HG03432 (cell line): ENCODE results near the gene LY6G6C.

Source experiments
- ATAC-seq: cut with Tn5 transposase; IDR thresholded peaks from one replicate; pipeline ENCODE4 v1.9.1; 2021; ENCODE audit warnings: mild to moderate bottlenecking, moderate library complexity; ENCODE audit not compliant: unreplicated experiment

LY6G6C gene

DNA sequence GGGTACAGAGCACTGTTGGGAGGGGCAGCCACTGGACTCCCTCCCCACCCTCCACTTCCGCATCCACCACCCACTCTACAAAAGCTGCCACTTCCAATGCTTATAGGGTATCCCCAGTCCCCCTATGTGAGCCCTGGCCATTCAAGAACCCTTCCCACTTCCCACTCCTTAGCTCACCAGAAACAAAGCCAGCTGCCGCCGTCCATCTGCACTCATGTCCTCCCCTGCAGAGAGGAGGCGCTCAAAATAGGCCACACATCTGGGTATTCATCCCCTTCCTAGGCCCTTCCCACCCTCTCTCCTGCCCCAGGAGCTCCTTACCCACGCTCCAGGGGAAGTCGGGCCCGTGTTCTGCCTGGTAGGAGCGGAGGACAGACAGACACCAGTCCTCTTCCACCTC, 34.2 kb downstream of the LY6G6C start:
- ATAC-seq: no peak

DNA sequence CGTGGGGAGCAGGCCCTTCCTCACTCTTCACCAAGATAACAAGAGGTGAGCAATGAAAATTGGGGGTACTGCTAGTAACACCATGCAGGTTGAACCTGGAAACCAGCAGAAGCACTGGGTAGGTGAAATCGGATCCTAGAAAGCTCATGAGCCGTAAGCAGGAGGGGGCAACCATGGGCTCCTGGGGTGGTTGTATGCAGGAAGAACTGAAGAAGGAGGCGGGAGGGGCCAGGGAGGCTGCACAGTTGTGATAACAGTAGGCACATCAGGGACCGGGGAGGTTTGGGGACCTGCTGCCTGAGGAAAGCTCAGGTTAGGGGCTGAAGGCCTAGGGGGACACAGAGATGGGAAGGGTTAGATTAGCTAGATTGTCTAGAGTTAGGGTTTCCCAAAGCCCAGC, 35.1 kb downstream of the LY6G6C start:
- no peak for ATAC-seq

DNA sequence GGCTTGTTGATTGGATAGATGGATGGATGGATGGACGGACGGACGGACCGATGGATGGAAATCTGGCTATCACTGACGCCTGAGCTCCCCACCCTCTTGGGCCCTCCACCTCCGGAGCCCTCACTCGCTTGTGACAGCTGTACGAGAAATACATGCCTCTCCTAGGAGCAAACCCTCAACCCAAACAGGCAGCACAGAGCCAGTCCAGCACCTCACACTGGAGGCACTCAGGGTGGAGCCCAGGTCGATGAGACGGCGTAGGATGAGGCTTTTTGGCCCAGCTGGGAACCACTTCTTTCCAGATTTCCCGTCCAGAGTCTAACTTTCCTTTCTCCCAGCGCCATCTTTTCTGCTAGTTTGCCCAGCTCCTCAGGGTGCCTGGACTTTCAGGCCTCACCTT, 38.0 kb downstream of the LY6G6C start:
- ATAC-seq: no peak

DNA sequence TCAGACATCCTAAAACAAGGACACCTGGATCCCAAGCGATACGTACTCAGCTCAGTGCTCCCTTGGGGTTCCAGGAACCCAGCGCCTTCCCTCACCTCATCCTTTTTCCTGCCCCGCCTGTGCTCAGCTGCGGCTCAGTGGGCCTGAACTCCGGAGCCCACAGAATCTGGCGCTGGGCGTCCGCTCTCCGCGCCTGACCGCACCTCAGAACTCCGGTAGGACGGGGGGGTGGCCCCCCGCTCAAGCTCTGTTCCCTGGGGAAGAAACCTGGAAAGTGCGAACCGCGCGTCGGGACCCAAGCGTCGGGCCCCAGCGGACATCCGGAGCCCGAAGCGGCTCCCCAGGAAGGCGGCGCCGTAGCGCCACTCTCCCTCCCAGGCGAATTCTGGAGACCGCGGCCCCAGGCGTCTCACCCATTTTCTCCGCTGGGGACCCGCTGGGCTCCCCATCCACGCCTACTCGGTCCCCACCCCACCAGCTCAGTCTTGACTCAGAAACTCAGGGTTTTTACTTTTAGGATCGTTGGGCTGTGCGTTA, 40.3 kb downstream of the LY6G6C start:
- ATAC-seq: no peak

DNA sequence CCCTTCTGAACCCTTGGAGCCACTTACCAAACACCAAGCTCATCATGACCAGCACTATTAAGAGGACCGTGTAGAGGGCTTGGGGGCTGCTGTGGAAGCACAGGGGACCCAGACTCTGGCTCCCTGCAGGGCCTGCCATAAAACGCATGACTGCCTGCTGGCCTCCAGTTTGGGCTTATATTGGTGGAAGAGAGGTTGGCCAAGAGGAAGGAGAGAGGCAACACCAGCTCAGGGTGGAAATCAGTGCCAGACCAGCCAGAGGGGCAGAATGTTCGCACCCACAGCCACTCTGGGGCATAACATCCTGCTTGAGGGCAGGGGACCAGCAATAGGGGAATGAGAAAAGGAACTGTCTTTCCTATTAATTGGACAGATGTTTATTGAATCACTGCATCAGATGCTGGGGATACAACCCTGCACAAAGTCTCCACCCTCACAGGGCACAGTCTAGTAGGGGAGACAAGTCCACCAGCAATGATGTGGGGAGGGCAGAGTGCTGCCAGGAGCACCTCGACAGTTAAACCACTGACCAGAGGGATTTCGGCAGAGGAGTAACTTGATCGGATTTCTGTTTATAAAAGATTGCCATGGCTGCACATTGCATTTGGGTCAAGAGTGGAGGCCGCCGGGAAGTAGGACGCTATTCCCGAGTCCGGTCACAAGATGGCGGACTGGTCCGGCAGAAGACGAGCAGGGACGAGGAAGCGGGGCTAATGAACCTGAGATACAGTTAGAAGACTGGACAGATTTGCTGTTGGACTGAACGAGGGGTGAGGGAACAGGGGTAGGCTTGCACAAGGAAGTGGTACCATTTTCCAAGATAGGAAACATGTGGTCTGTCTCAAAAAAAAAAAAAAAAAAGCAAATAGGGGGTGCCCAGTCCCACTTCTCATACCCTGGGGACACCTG, 41.1 kb downstream of the LY6G6C start, which contains the start of gene LY6G5C:
Gene LY6G5C, minus strand, starts transcription at position 842 of the 909 bp plus-strand sequence. Its CDS starts 694 bp downstream, at position 148.
- no peak for ATAC-seq

DNA sequence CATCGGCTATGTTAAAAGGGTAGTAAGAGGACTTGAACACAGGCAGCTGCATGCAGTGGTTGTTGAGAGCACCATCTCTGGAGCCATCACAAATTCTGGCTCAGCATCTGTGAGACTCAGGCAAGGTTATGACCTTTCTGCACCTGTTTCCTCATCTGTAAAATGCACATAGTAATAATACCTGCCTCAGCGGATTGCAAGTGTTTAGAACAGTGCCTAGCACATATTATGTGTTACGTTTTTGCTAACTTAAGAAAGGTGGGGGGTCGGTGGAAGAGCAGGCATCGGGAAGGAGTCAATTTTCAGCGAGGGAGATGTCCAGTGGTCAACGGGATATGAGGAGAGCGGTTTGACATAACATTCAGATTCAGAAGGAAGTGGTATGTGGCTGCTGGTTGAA, 43.6 kb downstream of the LY6G6C start:
- ATAC-seq: no peak

DNA sequence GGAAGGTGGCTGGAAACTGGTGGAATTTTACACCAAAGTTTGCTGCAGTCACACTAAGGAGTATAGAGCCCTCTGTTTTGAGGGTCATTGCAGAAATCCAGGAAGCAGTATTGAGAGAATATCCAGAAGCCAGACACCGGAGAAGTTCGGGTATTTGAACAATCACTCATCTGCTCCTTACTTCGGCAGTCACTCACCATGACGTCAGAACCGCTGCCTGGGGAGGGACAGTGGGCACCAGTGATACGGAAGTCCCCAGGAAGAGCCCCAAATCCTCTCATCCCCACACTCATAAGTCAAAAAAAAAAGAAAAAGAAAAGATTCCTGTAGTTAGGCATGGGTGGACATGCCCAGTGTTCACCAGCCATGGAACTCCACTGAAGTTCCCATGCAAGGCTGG, 44.6 kb downstream of the LY6G6C start:
- no peak for ATAC-seq

DNA sequence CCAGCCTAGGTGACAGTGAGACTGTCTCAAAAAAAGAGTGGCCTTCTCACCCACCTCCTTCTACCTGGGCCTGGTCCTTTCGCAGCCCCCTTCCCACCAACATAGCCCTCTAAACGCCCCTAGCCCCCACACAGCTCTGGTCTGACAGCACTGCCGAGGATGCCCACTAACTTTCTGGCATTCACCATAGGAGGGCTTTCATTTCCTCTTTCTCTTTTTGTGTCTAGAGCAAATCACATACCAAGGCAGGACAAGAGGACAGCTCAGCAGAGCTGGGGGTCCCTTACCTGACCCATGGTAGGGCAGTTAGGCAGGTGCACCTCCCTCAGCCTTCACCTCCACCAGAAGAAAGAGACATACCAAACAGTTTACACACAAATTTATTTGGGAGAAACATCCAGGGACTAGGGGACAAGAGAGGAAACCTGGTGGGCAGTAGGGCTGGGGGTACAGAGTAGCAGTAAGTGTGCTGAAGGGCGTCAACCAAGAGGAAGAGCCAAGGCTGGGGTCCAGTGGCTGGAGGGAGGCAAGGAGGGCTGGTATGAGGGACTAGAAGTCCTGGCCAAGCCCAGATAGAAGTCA, 45.1 kb downstream of the LY6G6C start:
- ATAC-seq: no peak

DNA sequence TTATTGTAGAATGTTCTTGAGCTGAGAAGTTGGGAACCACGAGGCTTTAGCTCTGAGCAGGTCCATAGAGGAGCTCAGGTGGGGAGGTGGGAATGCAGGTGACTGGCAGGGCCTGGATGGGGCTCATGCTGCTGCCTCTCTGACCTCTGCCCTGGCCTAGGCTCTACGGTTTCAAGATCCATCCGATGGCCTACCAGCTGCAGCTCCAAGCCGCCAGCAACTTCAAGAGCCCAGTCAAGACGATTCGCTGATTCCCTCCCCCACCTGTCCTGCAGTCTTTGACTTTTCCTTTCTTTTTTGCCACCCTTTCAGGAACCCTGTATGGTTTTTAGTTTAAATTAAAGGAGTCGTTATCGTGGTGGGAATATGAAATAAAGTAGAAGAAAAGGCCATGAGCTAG, 51.9 kb downstream of the LY6G6C start, which contains the start of gene LY6G5B:
Gene LY6G5B, plus strand, starts transcription at position 301 of the 400 bp plus-strand sequence. CDS start 975 bp downstream, outside the sequence.
- ATAC-seq: no peak
